Fibroblast of mammary gland (primary cell): ENCODE results near the gene NPLOC4.
"Not testable (repeated sequence)": the region's sequence is repeated elsewhere in the genome, so short reads cannot be mapped to it uniquely, and the experiment has no call there.

ENCODE experiments used
- DNase-seq: peaks from one replicate; pipeline ENCODE4 v3.0.0-alpha.2; 2010; ENCODE audit warnings: low read depth
- H3K4me3 ChIP-seq: 2 replicates; pipeline ENCODE4 v1.5.1; 2011; ENCODE audit warnings: low read depth, mild to moderate bottlenecking, low read length, moderate library complexity; ENCODE audit not compliant: control insufficient read depth
- CTCF ChIP-seq: conservative IDR thresholded peaks from 2 replicates; pipeline ENCODE4 v1.5.1; 2011; ENCODE audit warnings: low read depth, low read length, inconsistent platforms; ENCODE audit not compliant: control insufficient read depth, insufficient read depth

The NPLOC4 gene

DNA sequence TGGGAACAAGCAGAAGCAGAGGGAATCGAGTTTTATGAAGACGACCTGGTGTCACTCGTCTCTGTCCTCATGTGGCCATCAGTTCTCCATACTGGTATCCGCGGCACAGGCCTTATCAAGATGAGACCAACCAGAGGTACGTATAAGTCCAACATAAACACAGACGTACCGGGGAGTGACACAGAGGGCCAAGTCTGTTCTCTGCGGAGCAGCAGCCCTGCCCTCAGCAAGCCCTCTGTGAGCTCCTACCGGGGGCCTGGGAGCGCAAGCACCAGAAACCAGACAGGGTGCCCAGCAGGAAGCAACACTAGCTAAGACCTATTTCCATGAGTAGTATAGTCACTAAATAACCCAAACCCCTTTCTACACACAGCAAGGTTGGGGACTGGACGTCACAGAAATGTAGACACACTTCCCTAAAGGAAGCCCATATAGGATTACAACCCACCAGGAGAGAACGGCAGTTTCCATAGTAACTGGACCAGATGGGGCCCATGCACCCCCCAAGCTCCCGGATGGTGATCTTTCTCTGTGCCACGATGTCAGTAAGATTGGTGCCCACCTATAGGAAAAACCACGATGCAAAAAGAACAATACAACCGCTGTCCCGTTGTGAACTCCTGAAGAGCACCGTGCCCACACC is 45.8 kb upstream of the NPLOC4 start:
- peak overlapping the region; percentile 86 for H3K4me3 ChIP-seq
- no peak for TF ChIP-seq CTCF
- DNase-seq = peak; percentile 20

DNA sequence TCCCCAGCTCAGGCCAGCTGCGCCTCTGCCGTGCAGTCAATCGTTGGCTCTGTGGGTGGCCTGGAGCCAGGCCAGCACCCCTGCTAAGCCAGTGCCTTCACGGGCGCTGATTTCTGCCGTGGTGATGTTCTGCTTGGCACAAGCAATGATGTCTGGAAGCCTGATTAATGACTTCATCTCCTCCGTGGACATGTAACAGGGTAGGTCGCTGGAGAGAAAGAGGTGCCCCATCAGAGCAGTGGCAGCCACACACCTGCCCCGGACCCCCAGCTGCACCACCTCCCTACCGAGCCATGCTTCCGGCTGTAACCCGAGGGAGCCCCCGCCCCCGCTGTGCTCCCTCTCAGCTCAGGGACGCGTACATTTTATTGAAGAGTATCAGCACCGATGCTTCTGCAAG is 44.8 kb upstream of the NPLOC4 start:
- DNase-seq = no peak
- TF ChIP-seq CTCF = no peak
- H3K4me3 ChIP-seq = no peak overlapping the region

DNA sequence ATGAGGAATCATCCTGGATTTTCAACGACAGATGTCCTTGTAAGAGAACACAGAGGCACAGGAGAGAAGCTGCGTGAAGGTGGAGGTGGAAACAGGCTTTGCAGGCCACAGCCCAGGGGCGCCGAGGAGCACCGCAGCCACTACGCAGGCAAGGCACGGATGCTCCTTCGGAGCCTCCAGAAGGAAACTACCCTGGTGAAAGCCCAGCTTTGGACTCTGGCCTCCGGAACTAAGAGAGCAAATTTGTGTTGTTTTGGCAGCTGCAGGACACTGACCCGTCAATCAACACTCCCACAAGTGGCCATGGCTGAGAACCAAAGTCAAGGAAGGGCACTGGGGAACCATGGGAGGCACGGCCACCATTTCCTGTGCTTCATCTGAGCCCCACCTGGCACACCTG is 43.2 kb upstream of the NPLOC4 start:
- no peak for TF ChIP-seq CTCF
- DNase-seq = no peak
- H3K4me3 ChIP-seq = no peak overlapping the region

GRCh38 chr17:81676906-81677305 is 40.0 kb upstream of the NPLOC4 start:
- no peak for DNase-seq
- H3K4me3 ChIP-seq = no peak overlapping the region
- TF ChIP-seq CTCF = no peak

- peak; percentile 49 for TF ChIP-seq CTCF
- not testable (repeated sequence) for H3K4me3 ChIP-seq
- DNase-seq = peak; percentile 45
These were observed 38.8 kb upstream of the NPLOC4 start for GRCh38 chr17:81675515-81676221.

DNA sequence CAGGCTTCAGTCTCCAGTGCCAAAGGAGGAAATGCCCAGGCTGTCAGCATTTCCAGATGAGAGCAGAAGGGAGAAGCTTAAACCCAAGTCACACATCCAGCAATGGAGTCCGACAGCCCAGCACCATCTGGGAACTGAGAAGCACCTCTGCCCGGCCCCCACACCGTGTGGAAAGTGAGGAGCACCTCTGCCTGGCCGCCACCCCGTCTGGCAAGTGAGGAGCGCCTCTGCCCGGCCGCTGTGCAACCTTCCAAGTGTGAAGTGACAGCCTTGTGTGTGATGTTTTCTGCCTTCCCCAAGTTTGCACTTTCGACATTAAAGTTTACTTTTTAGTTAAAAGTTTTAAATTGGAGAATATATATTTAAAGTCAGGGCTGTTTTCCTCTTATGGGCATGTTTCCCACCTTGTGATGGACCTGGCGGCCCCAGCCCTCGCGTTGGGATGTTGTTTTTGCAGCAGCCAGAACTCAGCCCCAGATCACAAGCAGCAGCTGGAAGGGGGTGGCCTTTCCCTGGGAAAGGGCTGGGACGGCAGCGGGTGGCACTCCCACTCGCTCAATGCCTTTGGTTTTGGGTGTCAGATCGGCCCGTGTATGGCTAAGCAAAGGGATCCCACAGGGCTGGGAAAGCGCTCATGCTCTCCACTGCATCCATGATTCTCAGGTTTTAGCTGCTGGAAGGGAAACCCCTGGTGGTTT is 36.8 kb upstream of the NPLOC4 start:
- H3K4me3 ChIP-seq = no peak overlapping the region
- TF ChIP-seq CTCF = no peak
- no peak for DNase-seq
